DLD1 (cell line): ENCODE results near the gene EOLA1.
"Not testable (repeated sequence)": the region's sequence is repeated elsewhere in the genome, so short reads cannot be mapped to it uniquely, and the experiment has no call there.

Experiments used
- in situ Hi-C: cut with HindIII; loops from 2 replicates; pipeline ENCODE4 v1.10.0; 2017; ENCODE audit warnings: low sequenced_read_pairs

EOLA1 gene

DNA sequence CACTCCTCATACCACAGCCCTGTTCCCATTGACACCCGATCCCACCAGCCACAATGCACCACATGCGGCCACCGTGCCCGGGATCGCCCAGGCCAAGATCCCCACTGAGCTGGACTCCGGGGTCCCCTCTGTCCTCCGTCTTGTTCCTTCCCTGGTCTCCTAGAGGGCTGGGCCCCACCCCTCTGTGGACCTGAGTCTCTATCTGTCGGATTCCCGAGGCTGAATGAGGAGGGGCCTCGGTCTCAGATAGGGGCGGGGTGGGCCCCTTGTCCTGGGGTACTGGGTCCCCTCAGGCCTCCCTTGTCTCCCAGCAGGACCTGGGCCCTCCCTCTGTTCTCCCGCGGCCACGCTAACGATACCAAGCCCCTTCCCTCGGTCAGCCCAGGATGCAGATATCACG lies 44.8 kb downstream of the EOLA1 start:
- in situ Hi-C loops, result not testable (repeated sequence)

DNA sequence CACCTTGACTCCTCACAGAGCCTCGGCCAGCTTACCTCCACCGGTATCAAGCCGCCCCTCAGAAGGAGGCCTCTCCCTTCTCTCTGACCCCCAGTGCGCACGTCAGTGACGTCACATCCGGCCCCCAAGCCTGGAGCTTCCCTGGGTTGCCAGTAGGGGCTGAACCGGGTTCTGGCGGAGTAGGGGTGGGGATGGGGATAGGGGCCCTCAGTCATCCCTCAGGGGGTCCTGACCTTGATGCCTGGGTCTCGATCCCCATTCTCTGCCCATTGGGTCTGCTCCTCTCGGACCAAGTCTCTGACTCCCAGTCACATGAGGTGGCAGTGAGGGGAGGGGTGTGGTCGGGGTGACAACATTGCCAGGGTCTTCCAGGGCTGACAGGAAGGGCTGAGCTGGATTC lies 46.5 kb downstream of the EOLA1 start, which contains the start of gene MAGEA9B:
MAGEA9B (minus strand) TSS at position 101 of the 400 bp plus-strand sequence. CDS start 4,280 bp downstream, outside the sequence.
- in situ Hi-C loops, result not testable (repeated sequence)

DNA sequence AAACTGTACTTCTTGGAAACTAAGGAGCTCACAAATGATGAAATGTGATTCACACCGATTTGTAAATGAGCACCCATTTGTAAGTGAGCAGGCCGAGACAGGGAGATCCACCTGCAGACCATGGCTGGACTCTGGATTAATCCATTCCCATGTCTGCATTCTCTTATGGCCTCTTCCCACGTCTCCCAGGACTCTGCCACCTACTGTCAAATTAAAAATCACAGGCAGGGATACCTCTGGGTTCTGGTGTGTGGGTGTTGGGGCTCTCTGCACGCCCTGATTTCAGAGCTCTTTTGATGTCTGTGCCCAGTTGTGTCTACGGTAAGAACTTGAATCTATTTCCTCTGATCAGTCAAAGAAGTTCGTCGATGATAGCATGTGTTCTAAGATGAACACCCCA lies 50.2 kb downstream of the EOLA1 start:
- in situ Hi-C loops, result not testable (repeated sequence)

DNA sequence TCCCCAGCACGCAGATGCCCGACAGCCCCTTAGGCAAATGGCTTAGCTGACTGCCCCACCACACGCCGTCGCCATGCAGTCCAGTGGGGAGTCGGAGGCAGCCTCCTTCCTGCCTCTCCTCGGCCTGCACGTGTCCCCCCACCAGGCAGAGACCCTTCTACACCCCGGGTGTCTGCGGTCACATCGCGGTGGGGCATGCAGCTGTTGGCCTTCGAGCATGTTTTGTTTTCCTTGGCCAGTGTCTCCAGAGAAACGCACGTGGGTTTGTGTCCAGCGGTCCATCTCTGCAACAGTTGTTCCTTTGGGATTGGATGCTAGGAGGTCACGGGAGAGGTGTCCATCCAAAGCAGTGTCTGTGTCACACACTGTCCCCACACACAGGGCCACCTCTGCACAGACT lies 54.4 kb downstream of the EOLA1 start, which contains the start of gene HSFX2:
HSFX2 (minus strand) TSS at position 101 of the 400 bp plus-strand sequence. CDS start 614 bp downstream, outside the sequence.
- in situ Hi-C loops, result not testable (repeated sequence)

DNA sequence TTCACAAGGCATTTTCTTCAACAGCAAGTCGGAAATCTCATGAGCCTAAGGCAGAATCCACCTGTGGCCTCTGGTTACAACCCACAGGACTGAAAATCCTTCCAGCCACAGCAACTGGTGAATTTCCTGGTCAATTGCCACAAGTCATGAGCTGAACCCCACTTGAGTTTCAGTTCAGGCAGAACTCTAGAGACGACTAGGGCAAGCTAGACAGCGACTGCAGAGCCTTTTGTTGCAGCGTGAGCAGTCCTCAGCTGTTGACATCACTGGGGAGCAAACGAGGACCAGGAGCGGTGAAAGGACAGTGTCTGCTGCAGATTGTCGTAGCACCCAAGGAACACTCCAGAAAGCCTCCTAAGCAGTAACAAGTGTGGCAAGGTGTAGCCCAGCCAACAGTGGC lies 55.1 kb downstream of the EOLA1 start:
- in situ Hi-C loops, result not testable (repeated sequence)
